Coronary artery (tissue), 2 donors: ENCODE data around the gene ATP1B2.
A peak's percentile ranks its signal among the peaks of the same experiment; 100 is the strongest.
"Not testable (repeated sequence)": the region's sequence is repeated elsewhere in the genome, so short reads cannot be mapped to it uniquely, and the experiment has no call there.

Experiments
- DNase-seq: peaks from one replicate; pipeline ENCODE4 v3.0.0-alpha.2; 2017; ENCODE audit warnings: low spot score
- H3K27ac ChIP-seq, 2 donors: fragments of 200-600 bp; sonication (generic); one replicate each; pipeline ENCODE4 v1.5.1; 2016 to 2019
- H3K4me3 ChIP-seq: fragments of 200-600 bp; sonication (generic); 2 replicates; pipeline ENCODE4 v1.5.1; 2016; ENCODE audit warnings: mild to moderate bottlenecking, moderate library complexity
- CTCF ChIP-seq: fragments of 200-600 bp; sonication (generic); IDR thresholded peaks from one replicate; pipeline ENCODE4 v1.5.1; 2019; ENCODE audit warnings: antibody characterized with exemption

The ATP1B2 gene

GRCh38 chr17:7614425-7615264, 36.1 kb upstream of the ATP1B2 start, which contains the start of gene FXR2:
Gene FXR2, minus strand, starts transcription at chr17:7614897. Its CDS starts 365 bp downstream, at chr17:7614532.
- TF ChIP-seq CTCF: peak; percentile 27
- peak; percentile 100 for DNase-seq
- H3K27ac ChIP-seq: peak within 1 kb of the TSS; percentile 92 to 100
- H3K4me3 ChIP-seq: peak within 1 kb of the TSS; percentile 99

GRCh38 chr17:7615265-7615747, 35.4 kb upstream of the ATP1B2 start:
- Histone ChIP-seq H3K4me3 (peak overlapping the region; percentile 65), H3K27ac (peak overlapping the region; percentile 67 to 86)
- no peak for DNase-seq
- TF ChIP-seq CTCF: no peak

DNA sequence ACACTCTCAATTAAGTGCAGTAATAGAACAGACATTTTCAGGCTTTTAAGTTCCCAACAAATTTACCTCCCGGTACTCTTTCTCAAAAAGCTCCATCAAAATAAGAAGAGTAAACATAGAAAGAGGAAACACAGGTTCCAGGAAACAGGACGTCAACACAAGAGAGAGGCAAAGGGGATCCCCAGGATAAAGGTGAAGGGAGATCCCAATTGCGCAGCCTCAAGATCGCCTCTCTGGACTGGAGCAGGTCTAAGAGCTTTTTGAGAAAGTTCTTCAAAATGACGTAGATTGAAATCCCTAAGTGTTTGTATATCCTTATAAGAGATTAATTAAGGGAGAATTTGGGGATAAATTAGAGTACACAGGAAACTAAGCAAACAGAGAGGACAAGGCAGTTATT, 32.1 kb upstream of the ATP1B2 start:
- no peak for TF ChIP-seq CTCF
- Histone ChIP-seq H3K27ac (no peak overlapping the region), H3K4me3 (no peak overlapping the region)
- no peak for DNase-seq

GRCh38 chr17:7620835-7621234, 29.9 kb upstream of the ATP1B2 start:
- DNase-seq: no peak
- Histone ChIP-seq H3K27ac (no peak overlapping the region), H3K4me3 (no peak overlapping the region)
- TF ChIP-seq CTCF: no peak

- no peak for DNase-seq
- no peak overlapping the region for H3K27ac ChIP-seq
- TF ChIP-seq CTCF: no peak
- H3K4me3 ChIP-seq: no peak overlapping the region
These were observed 27.1 kb upstream of the ATP1B2 start for GRCh38 chr17:7623661-7624060.

DNA sequence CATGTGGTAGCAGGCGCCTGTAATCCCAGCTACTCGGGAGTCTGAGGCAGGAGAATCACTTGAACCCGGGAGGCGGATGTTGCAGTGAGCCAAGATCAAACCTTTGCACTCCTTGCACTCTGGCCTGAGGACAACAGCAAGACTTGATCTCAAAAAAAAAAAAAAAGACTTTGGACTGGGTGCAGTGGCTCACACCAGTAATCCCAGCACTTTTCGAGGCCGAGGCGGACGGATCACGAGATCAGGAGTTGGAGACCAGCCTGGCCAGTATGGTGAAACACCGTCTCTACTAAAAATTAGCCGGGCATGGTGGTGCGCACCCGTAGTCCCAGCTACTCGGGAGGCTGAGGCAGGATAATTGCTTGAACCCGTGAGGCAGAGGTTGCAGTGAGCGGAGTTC, 25.0 kb upstream of the ATP1B2 start:
- not testable (repeated sequence) for H3K27ac ChIP-seq

GRCh38 chr17:7626307-7626706, 24.4 kb upstream of the ATP1B2 start:
- H3K27ac ChIP-seq: peak overlapping the region in 1 of 2 donors; percentile 77
- no peak for DNase-seq

More for the DNA sequence above, 25.0 kb upstream of the ATP1B2 start:
- not testable (repeated sequence) for H3K4me3 ChIP-seq, DNase-seq

More at GRCh38 chr17:7626307-7626706, 24.4 kb upstream of the ATP1B2 start:
- TF ChIP-seq CTCF: no peak
- peak overlapping the region; percentile 80 for H3K4me3 ChIP-seq
